Ureter (tissue), 1 donor: ENCODE results near the gene C16orf86. TPM values are rescaled to one million over a fixed set of nuclear protein-coding genes. Genes with fewer than 3 reads are reported as not detected.

Source experiments
- DNase-seq: peaks from one replicate; pipeline ENCODE4 v3.0.0-alpha.2; 2020; ENCODE audit warnings: low spot score
- total RNA-seq: library from RNA; stranded (reverse); gene quantifications from one replicate; pipeline ENCODE4 v1.2.4, GENCODE V29; 2023
- donor health status: DM: yes; HTN: yes; CAD: no.

Gene C16orf86
- total RNA-seq, 1 donor from 2014 or later: 2.7 TPM

- no peak for DNase-seq
Observed at GRCh38 chr16:67667453-67667816, 821 bp downstream of the C16orf86 start.

DNA sequence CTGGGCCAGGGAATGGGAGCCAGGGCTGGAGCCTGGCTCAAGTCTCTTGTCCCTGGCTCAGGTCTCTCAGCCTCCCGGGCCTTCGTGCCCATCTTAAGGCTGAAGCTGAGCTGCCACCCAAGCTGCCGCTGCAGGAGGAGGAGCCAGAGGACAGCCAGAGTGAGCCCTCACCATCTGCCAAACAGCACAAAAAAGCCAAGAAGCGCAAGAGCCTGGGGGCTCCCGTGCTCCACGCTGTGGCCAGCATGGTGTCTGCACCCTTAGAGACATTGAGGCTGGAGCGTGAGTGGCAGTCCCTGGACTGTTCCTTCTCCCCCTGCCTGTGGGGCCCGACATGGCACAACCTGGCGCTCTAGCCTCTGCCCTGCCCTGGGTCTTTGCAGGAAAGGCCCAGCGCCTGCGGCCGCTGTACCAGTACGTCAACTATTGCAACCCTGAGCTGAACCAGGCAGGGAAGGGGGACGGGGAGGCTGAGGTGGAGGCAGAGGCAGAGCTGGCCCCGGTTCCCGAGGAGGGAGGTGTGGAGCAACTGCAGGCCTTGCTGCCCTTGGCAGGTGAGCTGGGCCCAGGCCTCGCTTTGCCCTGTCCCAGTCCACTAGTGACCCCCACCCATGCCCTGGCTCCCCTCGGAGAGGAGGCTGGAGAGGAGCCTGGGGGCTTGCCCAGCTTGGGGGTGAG, 1.3 kb downstream of the C16orf86 start:
- DNase-seq: peak; percentile 89

- no peak for DNase-seq
Observed at GRCh38 chr16:67668495-67669157, 2.0 kb downstream of the C16orf86 start.

DNA sequence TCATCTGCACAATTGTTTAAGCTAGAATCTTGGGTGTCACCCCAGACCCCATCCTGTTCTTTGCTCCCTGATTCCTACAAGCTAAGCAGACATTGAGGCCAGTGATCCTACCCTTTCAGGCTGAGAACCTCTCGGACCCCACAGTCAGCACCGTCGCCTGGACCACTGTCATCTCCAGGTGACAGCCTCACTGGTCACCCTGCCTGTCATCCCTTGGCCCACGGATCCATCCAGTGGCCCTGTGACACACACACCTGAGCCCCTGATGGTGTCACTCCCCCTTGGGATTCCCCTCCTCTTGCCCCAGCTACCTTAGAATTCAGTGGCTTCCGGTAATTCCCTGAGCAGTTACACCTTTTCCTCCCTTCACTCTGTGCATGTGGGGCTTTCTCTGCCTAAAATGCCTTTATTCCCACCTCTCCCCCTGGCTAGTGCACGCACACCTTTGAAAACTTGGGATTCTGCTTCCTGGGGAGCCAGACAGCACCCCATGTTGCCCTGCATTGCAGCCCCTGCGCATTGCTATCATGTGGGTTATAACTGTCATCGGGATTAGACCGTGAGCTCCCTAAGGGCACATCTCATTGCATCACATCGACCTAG, 3.0 kb downstream of the C16orf86 start:
- no peak for DNase-seq

GRCh38 chr16:67672306-67672705, 5.7 kb downstream of the C16orf86 start:
- no peak for DNase-seq

DNA sequence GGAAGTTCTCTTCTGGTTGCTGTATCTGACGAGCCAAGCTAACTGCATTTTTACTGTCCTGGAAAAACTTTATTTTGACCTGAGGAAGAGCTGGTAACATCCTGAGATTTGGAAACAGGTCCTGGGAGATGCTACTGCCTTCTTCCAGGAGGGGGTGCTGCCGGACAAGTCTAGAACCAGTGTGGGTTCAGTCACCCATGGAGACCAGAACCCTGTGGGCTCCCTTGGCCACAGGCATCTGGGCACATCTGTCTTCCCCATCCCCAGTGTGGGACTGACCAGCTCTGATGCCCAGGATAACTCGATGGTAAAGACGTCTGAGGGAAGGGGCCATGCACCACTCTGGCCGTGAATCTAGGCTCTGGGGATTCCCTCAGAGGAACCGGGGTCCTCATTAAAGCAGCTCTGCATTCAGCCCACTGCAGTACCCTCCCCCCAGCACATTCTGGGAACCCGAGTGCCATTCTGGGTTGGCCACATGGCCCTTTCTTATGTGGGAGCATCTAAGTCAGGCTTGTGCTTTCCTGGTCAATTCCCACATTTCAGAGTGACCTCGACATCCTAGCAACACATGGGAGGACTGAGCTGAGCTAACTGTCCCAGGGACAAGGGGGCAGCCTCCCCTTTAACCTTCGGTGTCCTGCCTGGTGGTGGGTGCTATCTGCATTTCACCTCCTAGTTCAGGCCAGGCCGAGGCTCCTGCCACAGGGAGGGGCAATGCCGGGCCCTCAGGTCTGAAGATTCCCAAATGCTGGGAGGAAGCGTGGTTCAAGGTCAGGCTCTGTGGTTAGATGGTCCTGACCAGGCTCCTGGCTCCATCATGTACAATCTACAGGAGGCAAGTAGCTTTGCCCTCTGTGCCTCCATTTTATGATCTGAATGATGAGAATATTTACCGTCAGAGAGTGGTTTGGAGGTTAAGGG, 6.4 kb downstream of the C16orf86 start:
- DNase-seq: no peak

GRCh38 chr16:67673712-67674580, 7.3 kb downstream of the C16orf86 start:
- peak; percentile 79 for DNase-seq

DNA sequence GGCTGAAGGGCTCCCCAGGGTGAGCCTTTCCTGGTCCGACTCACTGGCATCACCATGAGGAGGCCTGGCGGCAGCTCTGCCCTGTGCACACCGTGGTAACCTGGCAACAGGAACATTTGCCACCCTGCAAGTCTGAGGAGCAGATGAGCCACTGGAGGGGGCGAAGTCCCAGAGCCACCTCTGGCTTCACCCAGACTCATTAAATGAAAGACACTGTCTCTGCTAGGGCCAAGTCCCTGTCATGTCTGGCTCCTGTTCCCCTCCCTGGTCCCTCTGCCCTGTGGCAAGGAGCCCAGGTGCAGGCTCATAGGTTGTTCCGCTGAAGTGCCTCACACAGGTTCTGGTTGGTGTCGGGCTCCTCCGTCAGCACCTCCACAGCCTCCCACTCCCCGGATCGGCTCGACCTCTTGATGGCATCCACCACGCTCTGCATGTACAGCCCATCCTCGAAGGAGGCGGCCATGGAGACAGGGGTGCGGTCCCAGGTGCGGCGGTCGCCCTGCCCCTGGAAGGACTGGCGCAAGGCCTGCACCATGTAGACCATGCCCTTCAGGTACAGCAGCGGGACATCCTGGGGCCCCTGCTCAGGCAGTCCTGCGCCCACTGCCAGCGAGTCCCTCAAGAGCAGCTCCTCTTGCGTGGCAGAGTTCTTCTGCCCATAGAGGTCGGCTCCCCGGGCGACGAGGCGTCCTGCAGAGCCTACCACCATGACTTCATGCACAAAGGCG, 8.4 kb downstream of the C16orf86 start:
- DNase-seq: peak; percentile 48

DNA sequence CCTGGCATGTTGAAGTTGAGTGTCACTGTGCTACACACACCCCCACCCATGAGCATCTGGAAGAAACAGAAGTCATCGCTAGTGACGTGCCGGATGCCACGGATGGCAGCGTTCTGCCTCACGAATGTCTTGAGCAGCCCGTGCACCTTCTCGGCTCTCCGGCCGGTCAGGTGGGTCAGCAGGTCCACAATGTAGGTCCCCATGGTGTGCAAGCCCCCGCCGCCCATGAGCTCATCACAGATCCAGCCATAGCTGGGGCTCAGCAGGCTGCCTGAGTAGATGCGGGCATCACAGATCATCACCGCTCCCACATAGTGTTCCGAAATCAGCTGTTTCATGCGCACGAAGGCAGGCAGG, 8.9 kb downstream of the C16orf86 start:
- DNase-seq: no peak

DNA sequence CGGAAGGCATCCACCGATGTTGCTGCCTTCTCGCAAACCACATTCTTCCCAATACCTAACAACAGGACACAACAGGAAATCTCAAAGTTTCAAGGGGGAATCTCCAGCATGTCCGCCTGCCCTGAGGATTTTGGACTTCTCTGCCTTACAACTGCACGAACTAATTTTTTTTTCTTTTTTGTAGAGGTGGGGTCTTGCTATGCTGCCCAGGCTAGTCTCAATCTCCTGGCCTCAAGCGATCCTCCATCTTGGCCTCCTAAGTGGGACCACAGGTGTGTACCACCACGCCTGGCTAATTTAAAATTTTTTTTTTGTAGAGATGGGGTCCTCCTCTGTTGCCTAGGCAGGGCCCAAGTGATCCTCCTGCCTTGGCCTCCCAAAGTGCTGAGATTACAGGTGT, 9.4 kb downstream of the C16orf86 start:
- no peak for DNase-seq

DNA sequence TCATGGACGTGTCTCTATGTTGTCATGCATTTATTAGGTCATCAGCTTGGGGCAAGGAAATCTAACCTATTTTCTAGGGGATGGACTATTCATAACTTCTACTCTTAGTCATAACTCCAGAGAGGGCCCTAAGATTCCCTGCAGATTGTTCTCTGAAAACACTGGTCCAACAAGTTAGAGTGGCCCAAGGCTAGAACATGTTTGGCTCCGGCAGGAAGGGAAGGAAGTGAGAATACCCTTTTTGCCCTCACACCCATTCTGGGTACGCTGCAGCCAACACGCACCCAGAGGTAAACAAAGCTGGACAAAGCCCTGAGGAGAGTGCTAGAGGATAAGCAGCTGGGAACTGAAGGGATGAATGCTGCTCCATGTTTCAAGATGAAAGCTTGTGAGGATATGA, 9.9 kb downstream of the C16orf86 start:
- no peak for DNase-seq

DNA sequence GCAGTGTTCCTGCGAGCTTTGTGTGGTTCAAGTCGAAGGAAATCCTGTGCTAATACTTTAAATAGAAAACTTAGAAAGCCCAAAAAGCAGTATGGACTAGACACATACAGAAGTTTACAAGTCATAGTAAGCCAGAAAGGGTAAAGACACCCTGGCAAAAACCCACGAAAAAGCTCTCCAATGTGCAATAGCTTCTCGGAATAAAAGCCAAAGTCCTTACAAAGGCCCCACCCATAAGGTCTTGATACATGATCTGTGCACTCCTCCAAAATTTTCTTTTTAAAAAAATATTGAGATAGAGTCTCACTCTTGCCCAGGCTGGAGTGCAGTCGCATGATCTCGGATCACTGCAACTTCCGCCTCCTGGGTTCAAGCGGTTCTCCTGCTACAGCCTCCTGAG, 10.3 kb downstream of the C16orf86 start:
- no peak for DNase-seq

GRCh38 chr16:67677712-67678111, 11.1 kb downstream of the C16orf86 start:
- DNase-seq: no peak

GRCh38 chr16:67678354-67679023, 11.9 kb downstream of the C16orf86 start:
- no peak for DNase-seq

DNA sequence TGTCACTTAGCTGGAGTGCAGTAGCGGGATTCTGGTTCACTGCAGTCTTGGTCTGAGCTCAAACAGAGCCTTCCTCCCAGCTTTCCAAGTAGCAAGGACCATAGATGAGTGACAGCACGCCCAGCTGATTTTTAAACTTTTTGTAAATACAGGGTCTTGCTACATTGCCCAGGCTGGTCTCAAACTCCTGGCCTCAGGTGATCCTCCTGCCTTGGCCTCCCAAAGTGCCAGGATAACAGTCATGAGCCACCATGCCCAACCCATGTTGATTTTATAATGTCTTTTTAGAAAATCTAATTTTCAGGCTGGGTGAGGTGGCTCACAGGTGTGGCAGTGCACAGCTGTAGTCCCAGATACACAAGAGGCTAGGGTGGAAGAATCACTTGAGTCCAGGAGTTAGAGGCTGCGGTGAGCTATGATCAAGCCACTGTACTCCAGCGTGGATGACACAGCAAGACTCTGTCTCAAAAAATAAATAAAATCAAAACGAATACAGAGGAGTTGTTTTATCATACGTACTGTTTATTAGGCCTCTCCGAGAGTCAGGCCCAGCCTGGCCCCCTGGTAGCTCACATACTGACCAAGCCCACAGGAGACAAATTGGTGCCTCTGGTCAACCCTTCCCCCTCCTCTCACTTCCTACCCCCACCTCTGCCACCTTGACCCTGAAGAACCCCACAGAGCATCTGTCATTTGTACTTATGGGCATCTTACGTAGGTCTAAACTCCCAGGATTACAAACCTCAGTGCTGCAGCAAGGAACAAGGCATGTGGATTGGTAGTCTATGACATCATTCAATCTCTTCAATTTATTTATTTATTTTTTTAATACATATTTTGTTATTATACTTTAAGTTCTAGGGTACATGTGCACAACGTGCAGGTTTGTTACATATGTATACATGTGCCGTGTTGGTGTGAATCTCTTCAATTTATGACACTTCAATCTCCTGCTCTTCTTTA, 13.6 kb downstream of the C16orf86 start:
- DNase-seq: no peak

DNA sequence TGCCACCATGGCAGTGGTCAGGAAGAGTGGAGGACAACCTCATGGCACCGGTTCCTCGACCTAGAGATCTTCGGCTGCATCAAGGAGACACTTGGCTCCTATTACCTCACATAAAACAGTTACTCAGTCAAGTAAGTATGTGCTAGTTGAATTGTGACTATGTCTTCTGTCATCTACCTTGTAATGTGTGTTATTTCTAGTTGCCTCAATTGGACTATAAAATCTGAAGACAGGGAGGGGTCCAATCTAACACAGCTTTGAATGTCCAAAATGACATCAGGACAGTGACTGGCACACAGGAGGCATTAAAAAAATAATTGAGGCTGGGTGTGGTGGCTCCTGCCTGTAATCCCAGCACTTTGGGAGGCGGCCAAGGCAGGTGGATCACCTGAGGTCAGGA, 17.2 kb downstream of the C16orf86 start:
- DNase-seq: no peak

DNA sequence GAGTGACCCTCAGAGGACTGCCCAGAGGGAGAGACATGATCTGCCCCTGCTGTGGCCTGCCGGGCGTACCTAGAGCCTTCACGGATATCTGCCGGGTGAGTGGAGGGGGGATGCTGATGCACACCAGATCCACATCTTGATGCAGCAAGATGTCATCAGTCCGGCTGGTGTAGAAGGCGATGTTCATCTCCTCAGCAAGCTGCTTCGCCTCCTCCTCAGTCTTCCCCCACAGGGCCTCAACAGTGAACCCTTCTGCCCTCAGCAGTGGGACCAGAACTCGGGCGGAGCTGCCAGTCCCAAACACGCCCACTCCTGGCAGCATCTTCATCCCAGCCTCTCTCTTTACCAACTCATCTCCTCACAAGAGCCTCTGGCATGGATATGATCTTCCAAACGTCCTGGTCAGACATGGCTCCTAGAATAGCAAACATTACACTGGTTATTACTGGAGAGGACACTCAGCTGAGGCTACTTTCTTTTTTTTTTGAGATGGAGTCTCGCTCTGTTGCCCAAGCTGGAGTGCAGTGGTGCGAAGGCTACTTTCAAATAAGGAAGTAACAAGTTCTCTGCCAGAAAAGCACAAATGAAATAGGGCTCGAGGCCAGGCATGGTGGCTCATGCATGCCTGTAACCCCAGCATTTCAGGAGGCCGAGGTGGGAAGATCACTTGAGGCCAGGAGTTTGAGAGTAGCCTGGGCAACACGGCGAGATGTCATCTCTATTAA, 18.9 kb downstream of the C16orf86 start:
- DNase-seq: no peak
